ENCODE measurements around the gene LRRTM4. TPM values are rescaled to one million over a fixed set of nuclear protein-coding genes. Genes with fewer than 3 reads are reported as not detected.

Gene LRRTM4
- polyA plus RNA-seq, 1 donor (not counting 4 experiments of a cell fraction or from before 2014, with no cell fraction given), result not detected

- no peak overlapping the region for H3K4me3 ChIP-seq (ENCODE audit: control insufficient read depth in 2 of 3, extremely low read depth in 1 of 3, insufficient read depth in 2 of 3, low read depth in 1 of 3, low read length in 3 of 3)
- H3K27ac ChIP-seq (ENCODE audit: control insufficient read depth, insufficient read depth, low read length), result no peak overlapping the region
- H3K36me3 ChIP-seq (ENCODE audit: control insufficient read depth in 2 of 2, extremely low read depth in 1 of 2, insufficient read depth in 2 of 2, low read length in 2 of 2), result no peaks in the 10 kb centered on the region
- no peaks in the 10 kb centered on the region for H3K9me3 ChIP-seq (ENCODE audit: control insufficient read depth, low read depth, low read length)
- dilution Hi-C loops (cut with MboI; ENCODE audit: extremely low pct_ligation_motif_present, low sequenced_read_pairs), result no loop called here
- H3K4me2 ChIP-seq (ENCODE audit: control insufficient read depth, extremely low read depth, insufficient read depth, low read depth, low read length), result no peak overlapping the region
- H3K79me2 ChIP-seq (ENCODE audit: control insufficient read depth, insufficient read depth, low read length), result no peaks in the 10 kb centered on the region
- TF ChIP-seq EZH2 (IDR thresholded peaks at IDR 0.05; ENCODE audit: low read length) (no peak), CTCF (optimal IDR thresholded peaks at IDR 0.05 in 1 of 3, IDR thresholded peaks at IDR 0.05 in 1 of 3, conservative IDR thresholded peaks at IDR 0.05 in 1 of 3; ENCODE audit: extremely low read depth in 1 of 3, insufficient read depth in 2 of 3, low read length in 3 of 3) (no peak)
- H2AFZ ChIP-seq (ENCODE audit: control insufficient read depth, low read length), result no peak overlapping the region
- H4K20me1 ChIP-seq (ENCODE audit: control insufficient read depth, extremely low read depth, insufficient read depth, low read length), result no peaks in the 10 kb centered on the region
- H3K4me1 ChIP-seq (ENCODE audit: control insufficient read depth, extremely low read depth, insufficient read depth, low read length), result no peaks in the 10 kb centered on the region
- no peaks in the 10 kb centered on the region for H3K9me1 ChIP-seq (ENCODE audit: control insufficient read depth, extremely low read depth, insufficient read depth, low read length)
- no peaks in the 10 kb centered on the region for H3K27me3 ChIP-seq (ENCODE audit: control insufficient read depth, extremely low read depth, insufficient read depth, low read length)
- no peak for DNase-seq (ENCODE audit: low read depth, low spot score)
- no peak for FAIRE-seq
- no peak overlapping the region for H3K9ac ChIP-seq (ENCODE audit: control insufficient read depth, extremely low read depth, insufficient read depth, low read length)
Measured at GRCh38 chr2:76825140-76825970, 696.8 kb downstream of the LRRTM4 start.

GRCh38 chr2:76821731-76822130 lies 700.4 kb downstream of the LRRTM4 start:
- FAIRE-seq, result no peak
- no peak overlapping the region for H3K4me3 ChIP-seq (ENCODE audit: control insufficient read depth in 2 of 3, extremely low read depth in 1 of 3, insufficient read depth in 2 of 3, low read depth in 1 of 3, low read length in 3 of 3)
- H3K27ac ChIP-seq (ENCODE audit: control insufficient read depth, insufficient read depth, low read length), result no peak overlapping the region
- no peak for DNase-seq (ENCODE audit: low read depth, low spot score)
- H3K9me1 ChIP-seq (ENCODE audit: control insufficient read depth, extremely low read depth, insufficient read depth, low read length), result no peaks in the 10 kb centered on the region
- H3K4me2 ChIP-seq (ENCODE audit: control insufficient read depth, extremely low read depth, insufficient read depth, low read depth, low read length), result no peak overlapping the region
- H3K4me1 ChIP-seq (ENCODE audit: control insufficient read depth, extremely low read depth, insufficient read depth, low read length), result no peaks in the 10 kb centered on the region
- TF ChIP-seq EZH2 (IDR thresholded peaks at IDR 0.05; ENCODE audit: low read length) (no peak), CTCF (optimal IDR thresholded peaks at IDR 0.05 in 1 of 3, IDR thresholded peaks at IDR 0.05 in 1 of 3, conservative IDR thresholded peaks at IDR 0.05 in 1 of 3; ENCODE audit: extremely low read depth in 1 of 3, insufficient read depth in 2 of 3, low read length in 3 of 3) (no peak)
- no peak overlapping the region for H2AFZ ChIP-seq (ENCODE audit: control insufficient read depth, low read length)
- no peaks in the 10 kb centered on the region for H4K20me1 ChIP-seq (ENCODE audit: control insufficient read depth, extremely low read depth, insufficient read depth, low read length)
- no peaks in the 10 kb centered on the region for H3K36me3 ChIP-seq (ENCODE audit: control insufficient read depth in 2 of 2, extremely low read depth in 1 of 2, insufficient read depth in 2 of 2, low read length in 2 of 2)
- H3K9me3 ChIP-seq (ENCODE audit: control insufficient read depth, low read depth, low read length), result no peaks in the 10 kb centered on the region
- H3K79me2 ChIP-seq (ENCODE audit: control insufficient read depth, insufficient read depth, low read length), result no peaks in the 10 kb centered on the region
- dilution Hi-C loops (cut with MboI; ENCODE audit: extremely low pct_ligation_motif_present, low sequenced_read_pairs), result no loop called here
- H3K9ac ChIP-seq (ENCODE audit: control insufficient read depth, extremely low read depth, insufficient read depth, low read length), result no peak overlapping the region
- H3K27me3 ChIP-seq (ENCODE audit: control insufficient read depth, extremely low read depth, insufficient read depth, low read length), result no peaks in the 10 kb centered on the region
